Stimulated activated CD8-positive, alpha-beta memory T cell treated with anti-CD3 and anti-CD28 coated beads, Interleukin-7, amount 100 ng/mL, for 48 hours (primary cell): Measurements from ENCODE around the gene LPA.
"Not testable (repeated sequence)": the region's sequence is repeated elsewhere in the genome, so short reads cannot be mapped to it uniquely, and the experiment has no call there.

ENCODE experiments used
- DNase-seq, 2 donors: peaks; one replicate each; pipeline ENCODE4 v3.0.0-alpha.2; 2020; ENCODE audit warnings: low read depth in 1 of 2; ENCODE audit errors: extremely low read depth in 1 of 2

The LPA gene

GRCh38 chr6:160664198-160664597 lies at the start of gene LPA:
LPA (minus strand) TSS chr6:160664275; CDS start chr6:160664214, 61 bp downstream.
- not testable (repeated sequence) for DNase-seq

GRCh38 chr6:160708993-160709392 lies 44.9 kb upstream of the LPA start:
- DNase-seq = not testable (repeated sequence)

- not testable (repeated sequence) for DNase-seq
These were observed 40.6 kb upstream of the LPA start for GRCh38 chr6:160704688-160705087.

DNA sequence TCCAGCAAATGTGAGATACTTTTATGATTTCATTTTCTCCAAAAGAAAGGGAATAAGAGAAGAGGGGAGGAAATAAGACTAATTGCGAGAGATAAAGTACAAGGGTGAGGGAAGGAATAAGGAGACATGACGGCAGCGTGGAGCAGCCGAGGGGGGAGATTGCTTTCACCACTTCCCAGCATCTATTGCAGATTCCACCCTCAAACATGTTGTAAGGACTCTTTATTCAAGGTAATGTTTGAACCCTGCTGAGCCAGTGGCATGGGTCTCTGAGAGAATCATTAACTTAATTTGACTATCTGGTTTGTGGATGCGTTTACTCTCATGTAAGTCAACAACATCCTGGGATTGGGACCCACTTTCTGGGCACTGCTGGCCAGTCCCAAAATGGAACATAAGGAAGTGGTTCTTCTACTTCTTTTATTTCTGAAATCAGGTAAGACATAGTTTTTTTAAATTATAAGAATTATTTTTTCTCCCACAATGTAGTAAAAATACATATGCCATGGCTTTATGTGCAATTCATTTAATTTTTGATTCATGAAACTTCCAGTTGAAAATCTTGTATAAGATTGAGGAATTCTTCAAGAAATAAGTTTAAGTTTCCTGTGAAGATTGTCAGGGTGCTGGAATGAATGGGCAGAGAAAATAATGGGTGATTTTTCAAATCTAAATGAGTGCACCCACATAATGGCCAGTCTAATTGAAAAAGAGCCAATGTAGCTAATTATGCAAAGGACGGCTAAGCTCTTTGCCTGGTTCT lies 38.0 kb upstream of the LPA start, which contains the start of gene PLG:
Gene PLG, plus strand, starts transcription at position 327 of the 763 bp plus-strand sequence. Its CDS starts 61 bp downstream, at position 388.
- DNase-seq = not testable (repeated sequence)

GRCh38 chr6:160697826-160698225 lies 33.8 kb upstream of the LPA start:
- DNase-seq = no peak

DNA sequence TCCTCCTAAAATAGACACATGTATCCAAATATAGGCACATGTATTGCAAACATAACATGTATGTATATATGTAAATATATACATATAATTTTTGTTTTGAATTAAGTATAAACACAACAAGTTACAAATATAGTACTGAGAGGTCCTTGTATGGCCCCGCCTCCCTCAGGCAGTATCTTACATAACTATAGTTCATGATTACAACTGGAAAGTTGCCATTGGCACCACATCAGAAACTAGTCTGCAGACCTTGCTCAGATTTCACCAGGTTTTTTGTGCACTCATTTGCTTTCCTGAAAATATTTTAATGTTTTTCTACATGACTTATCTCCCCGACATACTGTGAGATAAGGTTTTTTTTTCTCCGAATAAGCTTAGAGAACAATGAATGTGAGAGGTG lies 32.8 kb upstream of the LPA start:
- not testable (repeated sequence) for DNase-seq

- not testable (repeated sequence) for DNase-seq
These were observed 31.5 kb upstream of the LPA start for GRCh38 chr6:160695622-160696021.

DNA sequence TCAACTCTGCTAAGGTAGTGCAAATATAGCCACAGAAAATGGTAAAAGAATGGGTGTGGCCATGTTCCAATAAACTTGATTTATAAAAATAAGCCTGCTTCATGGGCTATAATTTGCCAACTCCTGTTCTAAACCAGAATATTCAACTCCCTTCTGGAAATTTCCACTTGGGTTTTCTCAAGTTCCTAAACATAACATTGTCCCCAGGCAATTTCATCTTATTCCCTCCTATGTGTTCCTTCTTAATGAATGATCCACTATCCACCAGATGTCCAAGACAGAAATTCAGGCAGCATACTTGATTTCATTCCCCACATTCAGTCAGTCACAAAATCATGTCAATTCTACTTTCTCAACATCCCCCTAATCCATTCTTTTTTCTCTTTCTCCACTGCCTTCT lies 30.9 kb upstream of the LPA start:
- not testable (repeated sequence) for DNase-seq

DNA sequence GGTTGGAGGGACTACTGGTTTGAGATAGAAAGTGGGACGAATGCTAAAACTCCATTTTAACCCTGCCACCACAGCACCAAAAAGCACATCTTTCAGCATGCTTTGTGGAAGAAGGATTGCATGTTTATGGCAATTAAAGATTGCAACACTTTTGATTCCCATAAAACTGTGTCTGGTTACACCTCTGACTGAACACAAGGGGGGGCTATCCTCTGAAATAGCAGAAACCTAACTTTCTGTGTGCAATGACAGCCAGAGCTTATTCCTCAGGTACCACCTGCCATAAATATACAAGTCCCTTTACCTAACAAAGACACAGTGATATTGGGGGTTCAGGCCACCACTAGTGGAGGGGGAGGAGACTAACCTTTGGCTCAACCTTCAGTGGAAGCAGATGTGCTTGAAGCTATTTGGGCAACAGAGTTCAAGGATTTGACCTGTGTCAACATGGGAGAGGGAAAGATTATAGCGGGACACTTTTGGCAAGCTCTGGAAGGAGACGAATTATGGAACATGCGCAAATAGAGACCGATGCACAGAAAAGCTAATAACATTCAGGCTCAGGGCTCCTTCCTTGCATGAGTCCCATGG lies 28.4 kb upstream of the LPA start:
- DNase-seq = no peak

- no peak for DNase-seq
These were observed 27.5 kb upstream of the LPA start for GRCh38 chr6:160691617-160692016.

DNA sequence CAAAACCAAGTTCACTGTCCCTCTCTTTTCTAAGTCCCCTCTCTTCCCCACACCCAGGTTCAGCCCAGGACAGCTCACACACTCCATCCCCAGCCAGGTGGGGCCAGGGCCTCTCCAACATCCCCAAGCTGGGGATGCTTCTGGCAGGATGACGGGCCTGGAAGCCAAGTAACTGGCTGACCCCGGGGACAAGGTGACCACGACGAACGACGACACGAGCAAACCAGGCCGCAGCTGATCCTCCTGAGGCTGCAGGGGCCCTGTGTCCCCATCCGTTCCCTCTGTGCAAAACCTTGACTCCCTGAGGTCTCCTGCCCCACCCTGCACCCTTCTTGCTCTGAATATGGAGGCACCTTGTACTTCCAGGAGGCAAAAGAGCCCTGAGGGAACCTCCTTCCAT lies 26.4 kb upstream of the LPA start:
- no peak for DNase-seq

GRCh38 chr6:160685762-160686450 lies 21.8 kb upstream of the LPA start:
- no peak for DNase-seq

DNA sequence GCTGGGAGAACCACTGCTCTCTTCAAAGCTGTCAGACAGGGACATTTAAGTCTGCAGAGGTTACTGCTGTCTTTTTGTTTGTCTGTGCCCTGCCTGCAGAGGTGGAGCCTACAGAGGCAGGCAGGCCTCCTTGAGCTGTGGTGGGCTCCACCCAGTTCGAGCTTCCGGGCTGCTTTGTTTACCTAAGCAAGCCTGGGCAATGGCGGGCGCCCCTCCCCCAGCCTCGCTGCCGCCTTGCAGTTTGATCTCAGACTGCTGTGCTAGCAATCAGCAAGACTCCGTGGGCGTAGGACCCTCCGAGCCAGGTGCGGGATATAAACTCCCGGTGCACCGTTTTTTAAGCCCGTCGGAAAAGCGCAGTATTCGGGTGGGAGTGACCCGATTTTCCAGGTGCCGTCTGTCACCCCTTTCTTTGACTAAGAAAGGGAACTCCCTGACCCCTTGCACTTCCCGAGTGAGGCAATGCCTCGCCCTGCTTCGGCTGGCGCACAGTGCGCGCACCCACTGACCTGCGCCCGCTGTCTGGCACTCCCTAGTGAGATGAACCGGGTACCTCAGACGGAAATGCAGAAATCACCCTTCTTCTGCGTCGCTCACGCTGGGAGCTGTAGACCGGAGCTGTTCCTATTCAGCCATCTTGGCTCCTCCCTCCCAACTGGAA lies 21.2 kb upstream of the LPA start:
- not testable (repeated sequence) for DNase-seq

DNA sequence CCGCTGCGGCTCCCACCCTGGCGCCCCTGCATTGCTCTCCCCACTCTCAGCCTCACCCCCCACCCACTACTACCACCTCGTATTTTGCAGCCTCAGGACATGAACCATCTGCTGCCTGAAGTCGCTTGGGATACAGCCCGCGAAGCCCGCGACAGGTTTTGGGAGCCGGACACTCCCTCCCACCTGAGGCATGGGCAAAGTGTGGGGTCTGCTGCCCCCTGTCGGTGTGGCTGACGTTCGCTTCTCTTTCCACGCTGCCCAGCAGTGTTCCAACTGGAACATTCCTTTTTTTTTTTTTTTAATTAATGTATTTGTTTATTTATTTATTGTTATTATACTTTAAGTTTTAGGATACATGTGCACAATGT lies 15.3 kb upstream of the LPA start:
- DNase-seq = no peak

DNA sequence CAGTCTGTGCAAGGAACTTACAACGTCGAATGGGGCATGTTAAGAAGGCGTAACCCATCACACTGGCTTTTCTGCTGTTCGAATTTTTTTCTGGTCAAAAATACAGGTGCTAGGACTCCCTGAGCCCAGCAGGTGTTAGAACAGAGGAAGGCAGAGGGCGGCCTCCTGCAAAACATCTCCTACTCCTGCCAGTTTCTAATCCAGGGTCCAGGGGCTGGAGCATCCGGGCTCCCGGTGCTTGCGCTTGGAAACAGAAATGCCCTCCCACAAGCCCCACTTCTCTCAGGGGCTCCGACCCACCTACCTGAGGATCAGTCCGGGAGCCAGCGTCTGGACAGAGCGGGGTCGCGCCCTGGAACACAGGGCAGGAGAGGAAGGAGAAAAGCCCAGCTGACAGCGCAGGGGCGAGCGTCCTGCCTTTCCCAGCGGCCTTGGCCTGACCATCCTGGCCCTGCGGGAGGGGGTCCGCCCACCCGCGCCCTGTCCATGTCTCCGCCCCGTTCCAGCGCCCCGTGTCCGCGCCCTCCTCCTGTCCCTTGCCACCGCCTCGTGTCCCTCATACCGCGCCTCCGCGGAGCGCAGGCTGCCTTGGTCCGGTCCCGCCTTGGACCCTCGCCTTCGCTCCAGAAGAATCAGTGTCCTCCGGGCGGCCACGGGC lies 14.8 kb upstream of the LPA start:
- no peak for DNase-seq

DNA sequence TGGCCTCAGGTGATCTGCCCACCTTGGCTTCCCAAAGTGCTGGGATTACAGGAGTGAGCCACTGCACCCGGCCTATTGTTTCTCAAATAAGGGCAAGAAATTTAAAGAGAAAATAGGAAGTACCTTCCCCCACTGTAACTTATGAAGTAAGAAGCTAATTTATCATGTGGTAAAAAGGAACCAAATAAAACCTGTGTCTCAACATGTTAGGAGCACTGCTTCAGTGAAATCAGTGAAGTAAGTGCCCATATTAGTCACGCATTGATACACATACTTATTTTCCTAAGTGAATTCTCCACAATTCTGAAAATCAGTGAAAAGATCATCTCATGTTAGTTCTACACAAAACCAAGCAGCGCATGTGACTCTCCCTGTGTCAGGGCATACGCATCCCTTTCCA lies 14.2 kb upstream of the LPA start:
- DNase-seq = no peak

DNA sequence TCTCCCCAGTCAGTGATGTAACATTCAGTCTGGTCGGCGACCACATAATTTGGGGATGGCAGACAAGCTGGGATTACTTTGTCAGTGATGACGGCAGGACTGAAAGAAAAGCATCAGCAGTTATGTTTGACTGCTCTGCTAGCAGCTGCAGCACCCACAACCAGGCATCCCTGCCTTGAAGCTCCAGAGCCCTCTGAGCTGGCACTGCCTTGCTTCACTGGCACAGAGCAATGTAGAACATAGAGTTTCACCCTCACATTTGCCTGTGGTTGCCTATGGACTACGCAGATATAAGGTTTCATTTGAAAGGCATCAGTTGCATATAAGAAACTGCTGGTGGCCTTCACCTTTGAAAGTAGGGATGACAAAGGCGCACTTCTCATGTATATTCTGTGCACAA lies 12.3 kb upstream of the LPA start:
- DNase-seq = not testable (repeated sequence)

DNA sequence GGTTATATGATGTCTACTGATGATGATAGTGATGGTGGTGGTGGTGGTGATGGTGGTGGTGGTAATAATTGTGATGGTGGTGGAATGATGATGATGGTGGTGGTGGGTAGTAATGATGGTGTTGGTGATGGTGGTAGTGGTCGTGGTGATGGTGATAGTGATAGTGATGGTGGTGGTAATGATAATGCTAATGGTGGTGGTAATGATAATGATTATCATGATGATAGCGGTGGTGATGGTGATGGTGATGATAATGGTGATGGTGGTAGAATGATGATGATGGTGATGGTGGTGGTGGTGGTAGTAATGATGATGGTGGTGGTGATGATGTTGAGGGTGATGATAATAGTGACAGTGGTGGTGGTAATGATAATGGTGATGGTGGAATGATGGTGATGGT lies 4.5 kb upstream of the LPA start:
- no peak for DNase-seq

GRCh38 chr6:160667639-160668481 lies 3.8 kb upstream of the LPA start:
- DNase-seq = peak in 1 of 2 donors; percentile 4

GRCh38 chr6:160662842-160663241 lies 1.2 kb downstream of the LPA start:
- no peak for DNase-seq
